HT-29 (cell line): ENCODE measurements around the gene TXLNB. TPM values are rescaled to one million over a fixed set of nuclear protein-coding genes. Genes with fewer than 3 reads are reported as not detected.
A peak's percentile ranks its signal among the peaks of the same experiment; 100 is the strongest.
"Not testable (repeated sequence)": the region's sequence is repeated elsewhere in the genome, so short reads cannot be mapped to it uniquely, and the experiment has no call there.

Experiments used
- DNase-seq: peaks from one replicate; pipeline ENCODE4 v3.0.0-alpha.2; 2015; ENCODE audit warnings: low spot score
- total RNA-seq: library from RNA; depleted of rRNA; stranded (reverse); fragments of >200 nt; shearing (Covaris generic); gene quantifications from 2 replicates; pipeline ENCODE4 v1.2.3, GENCODE V29; 2014; rRNA removed

The TXLNB gene
- total RNA-seq, 1 experiment from 2014 or later, result not detected

DNA sequence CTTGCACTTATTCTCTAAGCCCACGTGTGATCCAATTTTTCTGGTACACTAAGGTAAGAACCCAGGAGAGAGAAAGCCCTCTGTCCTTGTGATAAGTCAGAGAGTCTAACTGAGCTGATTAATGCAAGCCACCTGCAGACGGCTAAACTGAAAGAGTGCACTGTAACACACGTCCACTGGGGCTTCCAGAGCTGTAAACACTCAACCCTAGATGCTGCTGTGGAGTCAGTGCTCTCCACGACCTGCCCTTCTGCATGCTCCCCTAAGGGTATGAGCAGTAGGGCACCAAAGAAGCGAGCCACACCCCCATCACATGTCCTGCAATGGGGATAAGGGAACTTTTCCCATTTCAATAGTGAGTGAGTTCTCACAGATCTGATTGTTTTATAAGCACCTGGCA lies 55.7 kb downstream of the TXLNB start:
- no peak for DNase-seq

DNA sequence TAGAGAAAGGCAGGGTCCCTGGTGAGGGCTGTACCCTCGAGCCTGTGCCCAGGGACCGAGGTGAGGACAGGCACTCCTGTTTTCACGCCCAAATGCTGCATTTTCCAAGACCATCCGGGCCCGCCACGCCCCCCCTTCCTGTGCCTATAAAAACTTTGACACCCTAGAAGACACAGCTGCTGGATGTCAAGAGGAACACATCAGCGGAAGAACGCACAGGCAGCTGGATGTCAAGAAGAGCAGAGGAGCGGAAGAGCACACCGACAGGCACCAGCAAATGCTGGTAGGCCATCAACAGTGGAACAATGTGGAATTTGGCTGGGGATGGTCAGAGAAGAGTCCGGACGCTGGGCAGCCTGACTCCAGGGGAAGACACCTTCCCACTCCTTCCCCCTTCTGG lies 56.1 kb downstream of the TXLNB start:
- DNase-seq, result no peak

DNA sequence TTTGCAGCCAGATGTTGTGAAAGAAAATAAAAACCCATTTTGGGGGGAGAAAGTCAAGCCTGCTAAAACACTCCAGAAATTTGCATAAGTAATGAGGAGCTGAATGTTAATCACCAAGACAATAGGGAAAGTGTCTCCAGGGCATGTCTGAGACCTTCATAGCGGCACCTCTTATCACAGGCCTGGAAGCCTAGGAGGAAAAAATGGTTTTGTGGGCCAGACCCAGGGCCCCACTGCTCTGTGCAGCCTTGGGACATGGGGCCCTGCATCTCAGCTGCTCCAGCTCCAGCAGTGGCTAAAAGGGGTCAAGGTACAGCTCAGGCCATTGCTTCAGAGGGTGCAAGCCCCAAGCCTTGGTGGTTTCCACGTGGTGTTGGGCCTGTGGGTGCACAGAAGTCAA lies 57.6 kb downstream of the TXLNB start:
- not testable (repeated sequence) for DNase-seq

DNA sequence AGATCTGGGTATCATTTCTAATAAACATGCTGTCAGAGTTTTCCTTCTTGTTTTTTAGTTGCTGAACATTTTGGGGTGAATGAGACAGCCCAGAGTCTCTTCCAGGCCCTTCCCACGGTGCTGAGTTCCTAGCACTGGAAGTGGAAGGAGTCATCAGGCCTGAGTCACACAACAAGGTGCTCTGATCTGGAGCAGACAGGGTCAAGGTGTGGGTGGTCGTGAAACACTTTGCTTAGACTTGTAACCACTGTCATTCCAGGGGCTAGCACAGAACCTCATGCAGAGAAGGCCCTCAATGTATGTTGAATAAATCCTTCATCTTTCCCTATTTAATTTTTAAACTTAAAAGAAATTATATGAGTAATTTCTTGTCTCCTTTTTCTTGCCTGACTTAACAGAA lies 60.6 kb downstream of the TXLNB start:
- no peak for DNase-seq

DNA sequence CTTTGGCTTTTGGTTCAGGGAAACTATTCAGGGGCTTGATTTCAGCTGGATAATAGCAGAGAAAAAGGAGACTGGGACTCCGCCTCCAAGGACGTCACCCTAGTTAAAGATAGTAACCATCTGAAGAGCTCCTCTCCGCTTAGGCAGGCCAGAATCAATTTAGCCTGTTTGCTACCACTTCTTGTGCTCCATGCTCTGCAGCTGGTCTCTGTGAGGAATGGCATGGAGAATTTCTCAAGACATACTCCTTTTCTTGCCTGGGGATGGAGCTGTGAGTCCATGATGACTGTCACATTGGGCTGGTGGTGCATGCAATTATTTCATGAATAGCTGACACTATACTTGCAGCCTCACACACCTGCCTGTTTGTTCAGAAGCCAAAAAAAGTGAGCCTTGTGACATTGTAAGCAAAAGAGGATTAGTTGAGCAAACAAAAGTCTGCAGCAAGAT lies 61.4 kb downstream of the TXLNB start:
- peak; percentile 11 for DNase-seq

DNA sequence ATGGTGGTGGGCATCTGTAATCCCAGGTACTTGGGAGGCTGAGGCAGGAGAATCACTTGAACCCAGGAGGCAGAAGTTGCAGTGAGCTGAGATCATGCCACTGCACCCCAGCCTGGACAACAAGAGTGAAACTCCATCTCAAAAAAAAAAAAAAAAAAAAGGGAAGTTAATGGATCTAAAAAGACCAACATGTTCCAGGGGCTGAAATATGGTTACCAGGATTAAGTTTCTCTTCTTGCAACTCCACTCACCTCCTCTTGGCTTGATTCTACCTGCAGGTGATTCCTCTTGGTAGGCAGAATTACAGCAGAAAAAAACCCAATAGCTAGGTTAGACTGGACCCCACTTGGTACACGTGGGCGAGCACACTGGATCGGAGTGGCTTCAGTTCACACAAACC lies 63.4 kb downstream of the TXLNB start:
- DNase-seq, result not testable (repeated sequence)

DNA sequence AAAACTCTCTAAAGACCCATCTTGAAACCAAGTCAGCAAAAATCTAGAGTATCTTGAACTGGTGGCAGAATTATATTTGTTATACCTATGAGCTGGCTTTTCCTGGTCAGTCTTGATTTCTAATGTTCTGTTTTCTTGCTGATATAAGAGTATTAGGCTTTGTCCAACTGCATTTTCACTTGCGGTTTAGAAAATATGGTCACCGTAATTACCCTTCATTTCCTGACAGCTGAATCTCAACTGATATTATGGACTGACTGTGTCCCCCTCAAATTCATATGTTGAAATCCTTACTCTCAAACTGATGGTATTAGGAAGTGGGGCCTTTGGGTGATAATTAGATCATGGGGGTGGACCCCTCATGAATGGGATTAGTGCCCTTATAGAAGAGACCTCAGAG lies 72.1 kb downstream of the TXLNB start:
- no peak for DNase-seq

DNA sequence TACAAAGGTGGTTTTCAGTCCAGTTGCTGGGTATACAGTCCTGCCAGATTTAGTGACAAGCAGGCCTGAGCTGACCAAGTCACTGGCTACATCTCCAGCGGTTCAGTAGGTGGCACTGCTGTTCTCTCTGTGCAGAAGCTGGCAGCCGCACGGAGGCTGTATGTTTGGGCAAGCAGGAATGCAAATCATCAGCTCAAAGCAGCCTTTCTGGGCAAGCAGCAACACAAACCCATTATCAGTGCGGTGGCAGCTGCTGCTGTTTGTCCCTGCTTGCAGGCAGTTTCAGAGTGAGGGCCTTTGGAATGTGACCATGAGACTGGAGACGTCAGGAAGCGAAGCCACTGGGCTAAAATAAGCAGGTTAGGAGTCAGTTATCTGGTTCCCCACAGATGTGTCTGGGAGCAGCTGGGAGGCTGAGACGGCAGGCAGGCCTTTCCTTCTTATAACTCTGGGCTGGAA lies 72.5 kb downstream of the TXLNB start:
- peak; percentile 74 for DNase-seq

DNA sequence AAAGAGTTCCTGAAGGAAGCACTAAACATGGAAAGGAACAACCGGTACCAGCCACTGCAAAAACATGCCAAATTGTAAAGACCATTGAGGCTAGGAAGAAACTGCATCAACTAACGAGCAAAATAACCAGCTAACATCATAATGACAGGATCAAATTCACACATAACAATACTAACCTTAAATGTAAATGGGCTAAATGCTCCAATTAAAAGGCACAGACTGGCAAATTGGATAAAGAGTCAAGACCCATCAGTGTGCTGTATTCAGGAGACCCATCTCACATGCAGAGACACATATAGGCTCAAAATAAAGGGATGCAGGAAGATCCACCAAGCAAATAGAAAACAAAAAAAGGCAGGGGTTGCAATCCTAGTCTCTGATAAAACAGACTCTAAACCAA lies 79.3 kb downstream of the TXLNB start:
- not testable (repeated sequence) for DNase-seq

DNA sequence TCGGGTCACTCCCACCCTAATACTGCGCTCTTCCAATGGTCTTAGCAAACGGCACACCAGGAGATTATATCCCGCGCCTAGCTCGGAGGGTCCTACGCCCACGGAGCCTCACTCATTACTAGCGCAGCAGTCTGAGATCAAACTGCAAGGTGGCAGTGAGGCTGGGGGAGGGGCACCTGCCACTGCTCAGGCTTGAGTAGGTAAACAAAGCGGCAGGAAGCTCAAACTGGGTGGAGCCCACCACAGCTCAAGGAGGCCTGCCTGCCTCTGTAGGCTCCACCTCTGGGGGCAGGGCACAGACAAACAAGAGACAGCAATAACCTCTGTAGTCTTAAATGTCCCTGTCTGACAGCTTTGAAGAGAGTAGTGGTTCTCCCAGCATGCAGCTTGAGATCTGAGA lies 81.0 kb downstream of the TXLNB start:
- peak; percentile 9 for DNase-seq

DNA sequence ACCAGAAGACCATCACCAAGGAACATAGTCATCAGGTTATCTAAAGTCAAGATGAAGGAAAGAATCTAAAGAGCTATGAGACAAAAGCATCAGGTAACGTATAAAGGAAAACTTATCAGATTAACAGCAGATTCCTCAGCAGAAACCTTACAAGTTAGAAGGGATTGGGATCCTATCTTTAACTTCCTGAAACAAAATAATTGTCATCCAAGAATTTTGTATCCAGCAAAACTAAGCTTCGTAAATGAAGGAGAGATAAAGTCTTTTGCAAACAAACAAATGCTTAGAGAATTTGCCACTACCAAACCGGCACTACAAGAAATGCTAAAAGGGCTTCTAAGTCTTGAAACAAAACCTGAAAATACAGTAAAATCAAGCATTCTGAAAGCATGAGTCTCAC lies 86.0 kb downstream of the TXLNB start:
- DNase-seq, result no peak

DNA sequence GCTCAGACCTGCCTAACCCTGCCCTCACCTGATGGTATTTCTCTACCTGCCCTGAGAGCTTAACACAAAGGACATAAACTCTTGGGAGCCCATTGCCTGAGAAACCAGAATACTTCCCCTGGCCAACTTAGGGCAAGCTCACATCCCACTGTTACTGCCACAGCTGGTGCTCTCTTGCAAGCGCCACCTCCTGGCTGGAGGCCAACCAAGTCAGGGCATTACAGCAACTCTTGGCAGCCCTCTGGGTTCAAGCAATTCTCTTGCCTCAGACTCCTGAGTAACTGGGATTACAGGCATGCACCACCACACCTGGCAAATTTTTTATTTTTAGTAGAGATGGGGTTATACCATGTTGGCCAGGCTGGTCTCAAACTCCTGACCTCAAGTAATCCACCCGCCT lies 86.8 kb downstream of the TXLNB start:
- DNase-seq, result peak; percentile 2

DNA sequence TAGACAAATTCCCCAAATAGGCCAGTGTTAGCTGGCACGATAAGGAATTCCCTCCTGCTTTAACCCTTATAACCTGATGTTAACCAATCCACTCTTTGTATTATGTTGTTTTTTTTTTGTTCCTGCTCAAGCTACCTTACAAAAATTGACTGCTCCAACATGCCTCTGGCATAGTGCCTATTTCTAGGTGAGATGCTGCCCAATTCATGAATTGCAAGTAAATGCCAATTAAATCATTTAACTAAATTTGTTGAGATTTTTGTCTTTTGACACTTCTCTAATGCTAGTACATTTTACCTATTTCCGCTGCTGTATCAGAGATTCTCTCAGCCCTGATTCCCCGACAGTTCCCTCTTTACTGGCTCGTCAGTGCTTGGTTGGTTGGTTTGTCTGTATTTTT lies 90.4 kb downstream of the TXLNB start:
- DNase-seq, result no peak

DNA sequence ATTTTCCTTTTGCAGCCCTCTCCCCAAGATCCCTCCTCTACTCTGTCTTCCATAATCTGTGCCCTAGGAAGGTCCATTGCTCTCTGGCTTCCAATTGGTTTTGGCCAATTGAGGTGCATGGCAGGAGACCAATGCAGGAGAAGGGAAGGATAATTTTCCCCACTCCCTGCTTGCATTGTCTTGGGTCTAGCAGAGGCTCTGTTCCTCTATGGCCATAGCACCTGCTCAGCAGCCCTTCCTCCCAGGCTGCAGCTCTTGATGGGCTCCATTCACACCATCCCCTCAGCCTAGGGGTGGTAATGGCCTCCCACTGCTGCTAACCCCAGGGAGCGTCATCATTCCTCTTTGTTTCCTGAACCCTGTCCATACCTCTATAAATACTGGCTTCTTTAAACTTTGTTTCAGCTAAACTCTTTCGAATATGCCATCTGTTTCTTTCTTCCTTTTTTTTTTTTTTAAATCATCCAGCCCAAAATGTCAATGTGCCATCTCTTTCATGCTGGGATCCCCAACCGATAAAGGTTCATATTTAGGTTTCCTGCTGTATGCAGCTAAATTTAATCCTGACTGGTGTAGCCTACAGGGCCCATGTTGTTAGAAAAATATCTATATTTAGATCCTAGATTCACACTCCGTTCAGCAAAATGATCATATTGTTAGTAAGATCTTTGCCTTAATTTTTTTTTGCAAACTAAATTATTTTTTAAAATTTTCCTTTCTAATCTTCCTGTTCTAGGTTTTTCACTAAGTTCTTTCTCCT lies 93.1 kb downstream of the TXLNB start:
- DNase-seq, result no peak

DNA sequence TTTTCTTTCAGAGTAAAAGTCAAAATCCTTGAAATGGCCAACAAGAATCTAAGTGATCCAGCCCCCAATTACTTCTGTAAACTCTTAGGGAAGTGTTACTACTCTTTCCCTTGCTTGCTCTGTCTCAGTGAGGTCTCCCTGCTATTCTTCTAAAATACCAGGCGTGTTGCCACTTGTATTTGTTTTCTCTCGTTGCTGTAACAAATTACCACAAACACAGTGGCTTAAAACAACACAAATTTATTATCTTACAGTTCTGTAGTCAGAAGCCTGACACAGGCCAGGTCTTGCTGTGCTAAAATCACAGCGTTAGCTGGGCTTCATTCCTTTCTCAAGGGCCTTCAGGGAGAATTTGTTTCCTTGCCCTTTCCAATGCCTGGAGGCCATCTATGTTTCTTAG lies 97.1 kb downstream of the TXLNB start:
- no peak for DNase-seq

Other genes with a start within 250 kb of the TXLNB start
- 7.6 and 9.3 TPM in 2 replicates for gene HECA, start 156.9 kb downstream of the TXLNB start, total RNA-seq
- 31.3 and 44.4 TPM in 2 replicates for gene CITED2, start 82.7 kb upstream of the TXLNB start, total RNA-seq